Astrocyte (in vitro differentiated cells and primary cell): ENCODE measurements around the gene REEP3. TPM values are rescaled to one million over a fixed set of nuclear protein-coding genes. Genes with fewer than 3 reads are reported as not detected.

Experiments used
- DNase-seq: peaks from one replicate; pipeline ENCODE4 v3.0.0-alpha.2; 2010; ENCODE audit warnings: low read depth
- FAIRE-seq: peaks from 2 replicates; lab custom pipeline; 2011; peaks lifted over from hg19 to GRCh38; lab: Jason Lieb, UNC
- H2AFZ ChIP-seq: 2 replicates; pipeline ENCODE4 v1.6.0; 2012; ENCODE audit warnings: low read depth, low read length, inconsistent platforms
- H3K27ac ChIP-seq: 2 replicates; pipeline ENCODE4 v1.5.1; 2011; ENCODE audit warnings: low read depth, low read length, inconsistent platforms
- H3K27me3 ChIP-seq: 2 replicates; pipeline ENCODE4 v1.6.0; 2011; ENCODE audit warnings: low read length, inconsistent platforms; ENCODE audit not compliant: insufficient read depth
- H3K36me3 ChIP-seq: 2 replicates; pipeline ENCODE4 v1.5.1; 2011; ENCODE audit warnings: low read length, inconsistent platforms; ENCODE audit not compliant: insufficient read depth
- H3K4me1 ChIP-seq: 2 replicates; pipeline ENCODE4 v1.5.1; 2011; ENCODE audit warnings: low read length, inconsistent platforms; ENCODE audit not compliant: insufficient read depth
- H3K4me2 ChIP-seq: 2 replicates; pipeline ENCODE4 v1.6.0; 2012; ENCODE audit warnings: low read length, inconsistent platforms
- H3K4me3 ChIP-seq: 2 replicates; pipeline ENCODE4 v1.5.1; 2011; ENCODE audit warnings: low read depth, mild to moderate bottlenecking, low read length, inconsistent platforms; ENCODE audit not compliant: insufficient read depth
- H3K79me2 ChIP-seq: 2 replicates; pipeline ENCODE4 v1.6.0; 2012; ENCODE audit warnings: mild to moderate bottlenecking, low read length, inconsistent platforms; ENCODE audit not compliant: insufficient read depth
- H3K9ac ChIP-seq: 2 replicates; pipeline ENCODE4 v1.6.0; 2012; ENCODE audit warnings: mild to moderate bottlenecking, low read length, inconsistent platforms
- H3K9me3 ChIP-seq: 2 replicates; pipeline ENCODE4 v1.5.1; 2012; ENCODE audit warnings: low read depth, mild to moderate bottlenecking, low read length, inconsistent platforms; ENCODE audit not compliant: insufficient read depth
- H4K20me1 ChIP-seq: 2 replicates; pipeline ENCODE4 v1.6.0; 2012; ENCODE audit warnings: low read length, inconsistent platforms; ENCODE audit not compliant: insufficient read depth
- H3K27ac Mint-ChIP-seq: one replicate; pipeline ENCODE4 v1.8.0; 2021; ENCODE audit warnings: mild to moderate bottlenecking, mixed read lengths; ENCODE audit not compliant: unreplicated experiment
- H3K27me3 Mint-ChIP-seq: one replicate; pipeline ENCODE4 v1.8.0; 2021; ENCODE audit warnings: low read depth, mixed read lengths; ENCODE audit not compliant: unreplicated experiment
- H3K36me3 Mint-ChIP-seq: one replicate; pipeline ENCODE4 v1.8.0; 2021; ENCODE audit warnings: low read depth, mixed read lengths; ENCODE audit not compliant: unreplicated experiment
- H3K4me1 Mint-ChIP-seq: one replicate; pipeline ENCODE4 v1.8.0; 2021; ENCODE audit warnings: low read depth, mixed read lengths; ENCODE audit not compliant: unreplicated experiment
- H3K4me3 Mint-ChIP-seq: one replicate; pipeline ENCODE4 v1.8.0; 2021; ENCODE audit warnings: mild to moderate bottlenecking, moderate library complexity, mixed read lengths; ENCODE audit not compliant: unreplicated experiment
- H3K9me3 Mint-ChIP-seq: one replicate; pipeline ENCODE4 v1.8.0; 2021; ENCODE audit warnings: mild to moderate bottlenecking, mixed read lengths; ENCODE audit not compliant: unreplicated experiment
- EZH2 ChIP-seq: IDR thresholded peaks from 2 replicates; pipeline ENCODE4 v1.6.1; 2012; ENCODE audit warnings: mild to moderate bottlenecking, low read length, inconsistent platforms; ENCODE audit not compliant: insufficient read depth
- total RNA-seq: library from RNA; stranded (reverse); gene quantifications from 2 replicates; pipeline ENCODE4 v1.2.1, GENCODE V29; 2021
- TF ChIP-seq, protein P1 (sequence below): IDR thresholded peaks from 2 replicates; pipeline ENCODE4 v1.5.1; 2011; ENCODE audit warnings: low read depth, mild to moderate bottlenecking, inconsistent platforms, low read length, moderate library complexity; ENCODE audit not compliant: insufficient read depth

Gene REEP3
- total RNA-seq, 1 donor from 2014 or later = 44.6 TPM

DNA sequence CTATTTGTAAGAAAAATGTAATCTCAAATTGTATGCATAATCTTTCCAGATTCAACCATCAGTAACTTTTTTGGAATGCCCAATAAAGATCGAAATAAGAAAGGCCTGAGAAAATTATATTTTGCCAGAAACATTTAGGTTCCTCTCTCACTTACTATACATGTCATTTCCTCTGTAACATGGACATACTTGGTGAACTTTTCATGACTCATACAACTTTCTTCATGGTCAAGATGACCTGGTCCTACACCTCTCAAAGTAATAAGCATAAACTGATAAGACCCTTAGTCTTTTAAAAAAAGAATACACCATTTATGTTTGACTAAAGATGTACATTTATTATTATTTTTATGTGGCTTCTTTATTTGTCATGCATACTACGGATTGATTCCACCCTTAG lies 125.3 kb downstream of the REEP3 start:
- no peak overlapping the region for H3K9ac ChIP-seq
- Mint-ChIP-seq H3K4me1 (peaks cover 7% of the 10 kb centered on the region), H3K36me3 (no peaks in the 10 kb centered on the region), H3K27ac (no peak overlapping the region), H3K27me3 (no peaks in the 10 kb centered on the region), H3K9me3 (no peaks in the 10 kb centered on the region), H3K4me3 (no peak overlapping the region)
- H3K36me3 ChIP-seq = no peaks in the 10 kb centered on the region
- no peaks in the 10 kb centered on the region for H3K79me2 ChIP-seq
- no peaks in the 10 kb centered on the region for H3K27me3 ChIP-seq
- TF ChIP-seq, protein P1, sequence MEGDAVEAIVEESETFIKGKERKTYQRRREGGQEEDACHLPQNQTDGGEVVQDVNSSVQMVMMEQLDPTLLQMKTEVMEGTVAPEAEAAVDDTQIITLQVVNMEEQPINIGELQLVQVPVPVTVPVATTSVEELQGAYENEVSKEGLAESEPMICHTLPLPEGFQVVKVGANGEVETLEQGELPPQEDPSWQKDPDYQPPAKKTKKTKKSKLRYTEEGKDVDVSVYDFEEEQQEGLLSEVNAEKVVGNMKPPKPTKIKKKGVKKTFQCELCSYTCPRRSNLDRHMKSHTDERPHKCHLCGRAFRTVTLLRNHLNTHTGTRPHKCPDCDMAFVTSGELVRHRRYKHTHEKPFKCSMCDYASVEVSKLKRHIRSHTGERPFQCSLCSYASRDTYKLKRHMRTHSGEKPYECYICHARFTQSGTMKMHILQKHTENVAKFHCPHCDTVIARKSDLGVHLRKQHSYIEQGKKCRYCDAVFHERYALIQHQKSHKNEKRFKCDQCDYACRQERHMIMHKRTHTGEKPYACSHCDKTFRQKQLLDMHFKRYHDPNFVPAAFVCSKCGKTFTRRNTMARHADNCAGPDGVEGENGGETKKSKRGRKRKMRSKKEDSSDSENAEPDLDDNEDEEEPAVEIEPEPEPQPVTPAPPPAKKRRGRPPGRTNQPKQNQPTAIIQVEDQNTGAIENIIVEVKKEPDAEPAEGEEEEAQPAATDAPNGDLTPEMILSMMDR = no peak
- TF ChIP-seq EZH2 = no peak
- no peaks in the 10 kb centered on the region for H3K9me3 ChIP-seq
- no peak overlapping the region for H3K4me2 ChIP-seq
- no peak overlapping the region for H3K4me3 ChIP-seq
- no peak overlapping the region for H3K27ac ChIP-seq
- H2AFZ ChIP-seq = no peak overlapping the region
- no peak for DNase-seq
- no peak for FAIRE-seq
- peaks cover 10% of the 10 kb centered on the region for H3K4me1 ChIP-seq
- no peaks in the 10 kb centered on the region for H4K20me1 ChIP-seq

DNA sequence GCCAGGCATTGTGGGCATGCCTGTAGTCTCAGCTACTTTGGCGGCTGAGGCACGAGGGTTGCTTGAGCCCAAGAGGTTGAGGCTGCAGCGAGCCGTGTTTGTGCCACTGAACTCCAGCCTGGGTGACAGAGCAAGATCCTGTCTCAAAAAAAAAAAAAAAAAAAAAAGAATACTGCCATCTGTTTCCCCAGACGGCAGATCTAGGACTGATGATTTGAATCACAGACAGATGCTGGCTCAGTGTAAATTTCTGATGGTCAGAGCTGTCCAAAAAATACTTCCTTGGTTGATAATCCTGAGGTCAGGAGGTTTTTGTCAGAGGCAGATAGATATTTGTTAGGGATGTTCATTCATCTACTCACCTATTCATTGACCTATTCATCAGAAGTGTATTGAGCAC lies 130.7 kb downstream of the REEP3 start:
- H3K4me1 Mint-ChIP-seq = no peaks in the 10 kb centered on the region
- Histone ChIP-seq H3K4me3 (no peak overlapping the region), H3K9me3 (no peaks in the 10 kb centered on the region), H4K20me1 (no peaks in the 10 kb centered on the region), H3K9ac (no peak overlapping the region), H3K27me3 (no peaks in the 10 kb centered on the region), H3K4me2 (no peak overlapping the region), H3K79me2 (no peaks in the 10 kb centered on the region), H2AFZ (no peak overlapping the region), H3K4me1 (no peaks in the 10 kb centered on the region), H3K36me3 (no peaks in the 10 kb centered on the region), H3K27ac (no peak overlapping the region)
- no peaks in the 10 kb centered on the region for H3K36me3 Mint-ChIP-seq
- TF ChIP-seq EZH2 = no peak
- TF ChIP-seq, protein P1 = no peak
- no peak for FAIRE-seq
- no peak for DNase-seq
- no peak overlapping the region for H3K4me3 Mint-ChIP-seq
- no peaks in the 10 kb centered on the region for H3K9me3 Mint-ChIP-seq
- no peak overlapping the region for H3K27ac Mint-ChIP-seq
- no peaks in the 10 kb centered on the region for H3K27me3 Mint-ChIP-seq

DNA sequence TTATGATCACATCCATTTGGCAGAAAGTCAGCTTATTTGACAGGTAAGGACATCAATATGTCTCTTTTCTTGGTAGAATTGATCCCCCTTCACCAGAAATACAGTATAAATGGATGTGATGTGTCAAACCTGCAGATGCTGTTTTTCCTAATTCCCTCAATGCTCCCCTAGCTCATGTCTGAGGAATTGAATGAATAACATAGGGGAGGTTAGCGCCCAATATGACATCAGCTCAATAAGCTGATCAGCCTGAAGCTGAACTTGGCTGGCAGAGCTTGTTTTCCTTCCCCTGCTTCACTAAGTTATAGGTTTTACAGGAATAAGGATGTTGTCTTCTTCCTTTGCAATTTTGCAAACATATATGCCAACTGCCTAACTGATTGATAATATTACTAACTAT lies 132.5 kb downstream of the REEP3 start:
- H3K27me3 ChIP-seq = no peaks in the 10 kb centered on the region
- H3K4me3 ChIP-seq = no peak overlapping the region
- H3K36me3 ChIP-seq = no peaks in the 10 kb centered on the region
- no peaks in the 10 kb centered on the region for H3K9me3 ChIP-seq
- H3K36me3 Mint-ChIP-seq = no peaks in the 10 kb centered on the region
- TF ChIP-seq, protein P1 = no peak
- TF ChIP-seq EZH2 = no peak
- H3K27ac ChIP-seq = no peak overlapping the region
- DNase-seq (no peak), FAIRE-seq (no peak)
- no peaks in the 10 kb centered on the region for H4K20me1 ChIP-seq
- no peak overlapping the region for H3K9ac ChIP-seq
- H3K4me1 Mint-ChIP-seq = no peaks in the 10 kb centered on the region
- H3K27me3 Mint-ChIP-seq = no peaks in the 10 kb centered on the region
- H2AFZ ChIP-seq = no peak overlapping the region
- H3K4me2 ChIP-seq = no peak overlapping the region
- no peaks in the 10 kb centered on the region for H3K79me2 ChIP-seq
- H3K4me1 ChIP-seq = no peaks in the 10 kb centered on the region
- H3K9me3 Mint-ChIP-seq = no peaks in the 10 kb centered on the region
- H3K4me3 Mint-ChIP-seq = no peak overlapping the region
- no peak overlapping the region for H3K27ac Mint-ChIP-seq
